HG03025 (cell line): Measurements from ENCODE around the gene CLCN5.

Experiments
- ATAC-seq: cut with Tn5 transposase; IDR thresholded peaks from one replicate; pipeline ENCODE4 v1.9.1; 2021; ENCODE audit warnings: mild to moderate bottlenecking, moderate library complexity; ENCODE audit not compliant: unreplicated experiment, low FRiP score

The CLCN5 gene

GRCh38 chrX:50147972-50148371 lies 225.6 kb downstream of the CLCN5 start:
- ATAC-seq: no peak
